Measurements from ENCODE around the gene NDRG4.

GRCh38 chr16:58513874-58514273 is 13.9 kb downstream of the NDRG4 start:
- TF ChIP-seq, protein P1, sequence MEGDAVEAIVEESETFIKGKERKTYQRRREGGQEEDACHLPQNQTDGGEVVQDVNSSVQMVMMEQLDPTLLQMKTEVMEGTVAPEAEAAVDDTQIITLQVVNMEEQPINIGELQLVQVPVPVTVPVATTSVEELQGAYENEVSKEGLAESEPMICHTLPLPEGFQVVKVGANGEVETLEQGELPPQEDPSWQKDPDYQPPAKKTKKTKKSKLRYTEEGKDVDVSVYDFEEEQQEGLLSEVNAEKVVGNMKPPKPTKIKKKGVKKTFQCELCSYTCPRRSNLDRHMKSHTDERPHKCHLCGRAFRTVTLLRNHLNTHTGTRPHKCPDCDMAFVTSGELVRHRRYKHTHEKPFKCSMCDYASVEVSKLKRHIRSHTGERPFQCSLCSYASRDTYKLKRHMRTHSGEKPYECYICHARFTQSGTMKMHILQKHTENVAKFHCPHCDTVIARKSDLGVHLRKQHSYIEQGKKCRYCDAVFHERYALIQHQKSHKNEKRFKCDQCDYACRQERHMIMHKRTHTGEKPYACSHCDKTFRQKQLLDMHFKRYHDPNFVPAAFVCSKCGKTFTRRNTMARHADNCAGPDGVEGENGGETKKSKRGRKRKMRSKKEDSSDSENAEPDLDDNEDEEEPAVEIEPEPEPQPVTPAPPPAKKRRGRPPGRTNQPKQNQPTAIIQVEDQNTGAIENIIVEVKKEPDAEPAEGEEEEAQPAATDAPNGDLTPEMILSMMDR (IDR thresholded peaks at IDR 0.05; ENCODE audit: low read depth, low read length, poor library complexity, severe bottlenecking) = no peak
- TF ChIP-seq EZH2phosphoT487 (IDR thresholded peaks at IDR 0.05; ENCODE audit: borderline replicate concordance, low read length) = no peak

All from DOHH2 (cell line).